ENCODE measurements around the gene ARID3A. TPM values are rescaled to one million over a fixed set of nuclear protein-coding genes. Genes with fewer than 3 reads are reported as not detected.

ARID3A gene
- total RNA-seq, 1 experiment from 2014 or later: 116 TPM

GRCh38 chr19:984165-984967, 58.5 kb downstream of the ARID3A start, which contains the start of gene WDR18 (continued):
- no peak for TF ChIP-seq ZNF281 (CRISPR knock-in tag; IDR thresholded peaks at IDR 0.05)
- no peak for TF ChIP-seq MLX (CRISPR knock-in tag; IDR thresholded peaks at IDR 0.05)
- TF ChIP-seq CREM (CRISPR knock-in tag; IDR thresholded peaks at IDR 0.05): peak; percentile 97
- no peak for TF ChIP-seq AFF4 (CRISPR knock-in tag; IDR thresholded peaks at IDR 0.05; ENCODE audit: borderline replicate concordance)
- TF ChIP-seq E2F1 (CRISPR knock-in tag; IDR thresholded peaks at IDR 0.05): no peak
- TF ChIP-seq NFATC4 (CRISPR knock-in tag; IDR thresholded peaks at IDR 0.05): no peak
- no peak for TF ChIP-seq SOX15 (CRISPR knock-in tag; IDR thresholded peaks at IDR 0.05)
- TF ChIP-seq TP53 (CRISPR knock-in tag; IDR thresholded peaks at IDR 0.05): peak; percentile 78; the same call in 1 of the 2 replicates
- no peak for TF ChIP-seq CTCF (IDR thresholded peaks at IDR 0.05)
- peak; percentile 27; the same call in 1 of the 2 replicates for TF ChIP-seq HMGA2 (CRISPR knock-in tag; IDR thresholded peaks at IDR 0.05)
- TF ChIP-seq ELF4 (CRISPR knock-in tag; IDR thresholded peaks at IDR 0.05; ENCODE audit: low read depth): no peak
- TF ChIP-seq ESRRA (CRISPR knock-in tag; IDR thresholded peaks at IDR 0.05; ENCODE audit: borderline replicate concordance): 0 out of 2 replicates have a peak, but pooled peaks have one; percentile 23
- TF ChIP-seq ZNF425 (CRISPR knock-in tag; conservative IDR thresholded peaks at IDR 0.05): no peak
- no peak for TF ChIP-seq ZNF263 (CRISPR knock-in tag; IDR thresholded peaks at IDR 0.05; ENCODE audit: low read depth)
- TF ChIP-seq PRRX2 (CRISPR knock-in tag; IDR thresholded peaks at IDR 0.05): no peak
- peak; percentile 86 for TF ChIP-seq JUN (CRISPR knock-in tag; IDR thresholded peaks at IDR 0.05)
- TF ChIP-seq CREB1 (CRISPR knock-in tag; IDR thresholded peaks at IDR 0.05): 0 out of 2 replicates have a peak, but pooled peaks have one; percentile 62
- no peak for TF ChIP-seq RORB (CRISPR knock-in tag; IDR thresholded peaks at IDR 0.05)
- peak; percentile 68; the same call in 1 of the 2 replicates for TF ChIP-seq HMGXB4 (CRISPR knock-in tag; IDR thresholded peaks at IDR 0.05)
- no peak; the same call in 1 of the 2 replicates for TF ChIP-seq ZNF138 (CRISPR knock-in tag; conservative IDR thresholded peaks at IDR 0.05)

All from WTC11 (cell line).